Uterus (tissue), 2 donors: ENCODE data around the gene LY6G6F.

Source experiments
- POLR2A ChIP-seq, 2 donors: fragments of 450-650 bp; IDR thresholded peaks; one replicate each; pipeline ENCODE4 v1.6.1; 2016; ENCODE audit warnings: antibody characterized with exemption in 2 of 2, mild to moderate bottlenecking in 1 of 2, moderate library complexity in 1 of 2
- TF ChIP-seq, protein P1 (sequence below), 4 experiments: fragments of 200-600 bp in 2 of 4; fragments of 450-650 bp in 2 of 4; sonication (generic) in 2 of 4; IDR thresholded peaks; one replicate each; pipeline ENCODE4 v1.5.1; 2016 to 2019; ENCODE audit warnings: antibody characterized with exemption in 4 of 4, mild to moderate bottlenecking in 2 of 4, moderate library complexity in 1 of 4

DNA sequence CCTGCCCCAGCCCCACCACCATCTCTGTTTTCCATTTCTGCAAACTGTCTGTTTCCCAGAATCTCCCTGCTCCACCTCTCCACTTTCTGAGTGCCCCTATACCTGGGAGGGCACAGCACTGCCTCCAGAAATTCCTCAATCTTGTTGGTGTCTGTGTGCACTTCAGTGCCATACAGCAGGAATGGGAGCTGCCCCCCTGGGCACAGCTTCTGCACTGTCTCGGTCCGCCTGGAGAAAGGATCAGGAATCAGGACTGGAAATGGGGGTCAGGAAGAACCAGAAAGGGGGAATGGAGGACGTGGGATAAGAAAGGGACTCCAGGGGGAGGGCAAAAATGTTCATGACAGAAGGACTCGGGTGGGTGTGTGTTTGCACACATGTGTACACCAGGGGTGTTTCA lies 27.1 kb downstream of the LY6G6F start:
- TF ChIP-seq, protein P1, sequence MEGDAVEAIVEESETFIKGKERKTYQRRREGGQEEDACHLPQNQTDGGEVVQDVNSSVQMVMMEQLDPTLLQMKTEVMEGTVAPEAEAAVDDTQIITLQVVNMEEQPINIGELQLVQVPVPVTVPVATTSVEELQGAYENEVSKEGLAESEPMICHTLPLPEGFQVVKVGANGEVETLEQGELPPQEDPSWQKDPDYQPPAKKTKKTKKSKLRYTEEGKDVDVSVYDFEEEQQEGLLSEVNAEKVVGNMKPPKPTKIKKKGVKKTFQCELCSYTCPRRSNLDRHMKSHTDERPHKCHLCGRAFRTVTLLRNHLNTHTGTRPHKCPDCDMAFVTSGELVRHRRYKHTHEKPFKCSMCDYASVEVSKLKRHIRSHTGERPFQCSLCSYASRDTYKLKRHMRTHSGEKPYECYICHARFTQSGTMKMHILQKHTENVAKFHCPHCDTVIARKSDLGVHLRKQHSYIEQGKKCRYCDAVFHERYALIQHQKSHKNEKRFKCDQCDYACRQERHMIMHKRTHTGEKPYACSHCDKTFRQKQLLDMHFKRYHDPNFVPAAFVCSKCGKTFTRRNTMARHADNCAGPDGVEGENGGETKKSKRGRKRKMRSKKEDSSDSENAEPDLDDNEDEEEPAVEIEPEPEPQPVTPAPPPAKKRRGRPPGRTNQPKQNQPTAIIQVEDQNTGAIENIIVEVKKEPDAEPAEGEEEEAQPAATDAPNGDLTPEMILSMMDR (IDR thresholded peaks at IDR 0.05), result no peak
- no peak for TF ChIP-seq POLR2A (IDR thresholded peaks at IDR 0.05)
